Activated naive CD4-positive, alpha-beta T cell treated with anti-CD3 and anti-CD28 coated beads for 36 hours (primary cell): ENCODE data around the gene SURF2. TPM values are rescaled to one million over a fixed set of nuclear protein-coding genes. Genes with fewer than 3 reads are reported as not detected.

ENCODE experiments used
- CTCF ChIA-PET: fragments of 350-600 bp; sonication (Branson Sonifier 250); formaldehyde crosslinking; loops from one replicate; lab custom pipeline; 2021; ENCODE audit warnings: antibody characterized with exemption; lab: Charles Lee
- DNase-seq: peaks from one replicate; pipeline ENCODE4 v3.0.0-alpha.2; 2020
- H3K27ac Mint-ChIP-seq: one replicate; pipeline ENCODE4 v1.8.0; 2021; ENCODE audit warnings: mild to moderate bottlenecking, mixed read lengths
- H3K27me3 Mint-ChIP-seq: one replicate; pipeline ENCODE4 v1.8.0; 2021; ENCODE audit warnings: low read depth, mixed read lengths
- H3K36me3 Mint-ChIP-seq: one replicate; pipeline ENCODE4 v1.8.0; 2021; ENCODE audit warnings: low read depth, mixed read lengths
- H3K4me1 Mint-ChIP-seq: one replicate; pipeline ENCODE4 v1.8.0; 2021; ENCODE audit warnings: low read depth, mixed read lengths
- H3K4me3 Mint-ChIP-seq: one replicate; pipeline ENCODE4 v1.8.0; 2021; ENCODE audit warnings: mild to moderate bottlenecking, moderate library complexity, mixed read lengths
- H3K9me3 Mint-ChIP-seq: one replicate; pipeline ENCODE4 v1.8.0; 2021; ENCODE audit warnings: mixed read lengths
- intact Hi-C: fragments of 100-400 bp; cut with micrococcal nuclease; formaldehyde crosslinking; loops from one replicate; pipeline ENCODE4 v1.15.1; 2023
- total RNA-seq, 2 experiments: library from RNA; stranded (reverse); gene quantifications; one replicate each; pipeline ENCODE4 v1.2.3, GENCODE V29; 2021

The SURF2 gene
- total RNA-seq, 2 experiments from 2014 or later = 15.0 to 16.2 TPM

DNA sequence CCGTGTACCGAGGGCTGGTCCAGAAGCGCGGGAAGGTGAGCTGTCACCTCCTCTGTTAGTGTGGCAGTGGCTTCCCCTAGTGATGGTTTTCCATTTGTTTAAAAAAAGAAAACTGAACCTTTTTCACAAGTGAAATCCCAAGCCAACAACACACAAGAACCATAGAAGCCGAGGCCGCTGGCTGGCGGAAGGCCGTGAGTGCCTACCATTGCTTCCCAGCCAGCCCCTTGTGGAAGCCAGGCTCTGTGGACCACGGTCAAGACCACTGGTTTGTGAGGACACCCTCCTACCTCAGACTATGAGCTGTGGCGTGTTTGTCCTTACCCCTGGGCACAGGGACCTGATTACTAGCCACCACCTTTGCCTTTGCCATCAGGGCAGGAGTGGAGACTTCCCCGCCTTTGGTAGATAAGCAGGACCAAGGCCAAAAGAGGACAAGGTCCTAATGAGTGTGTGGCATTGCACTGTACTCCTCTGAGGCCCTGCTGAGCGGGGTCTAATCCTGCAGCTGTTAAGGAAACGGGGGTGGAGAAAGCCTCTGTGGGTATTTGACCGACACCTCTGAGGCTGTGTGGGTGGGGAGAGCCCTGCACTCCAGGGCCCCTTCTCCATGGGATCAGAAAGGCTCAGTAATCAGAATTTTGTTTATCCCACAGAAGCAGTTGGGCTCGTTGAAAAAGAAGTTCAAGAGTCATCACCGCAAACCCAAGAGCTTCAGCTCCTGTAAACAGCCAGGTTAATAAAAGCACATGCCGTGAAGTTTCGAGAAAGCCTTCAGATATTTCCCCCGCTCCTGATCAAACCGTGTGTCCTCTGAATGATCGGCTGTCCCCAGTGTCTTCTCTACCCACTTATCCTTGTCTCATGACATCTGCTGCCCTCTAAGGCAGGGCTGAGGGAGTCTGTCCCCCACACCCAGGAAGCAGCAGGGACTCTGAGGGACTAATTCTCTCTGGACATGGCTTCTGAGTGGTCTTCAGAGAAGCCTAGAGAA, 4.3 kb downstream of the SURF2 start:
- H3K4me1 Mint-ChIP-seq = peaks cover 41% of the 10 kb centered on the region
- H3K27me3 Mint-ChIP-seq = no peaks in the 10 kb centered on the region
- no peaks in the 10 kb centered on the region for H3K9me3 Mint-ChIP-seq
- intact Hi-C loops = no loop called here
- H3K4me3 Mint-ChIP-seq = no peak overlapping the region
- H3K27ac Mint-ChIP-seq = peak overlapping the region; percentile 90
- DNase-seq = peak; percentile 27
- peaks cover 51% of the 10 kb centered on the region for H3K36me3 Mint-ChIP-seq
- CTCF ChIA-PET = interaction anchor here (0.7 to 1.4 kb wide), 7 partner anchors 10 to 498 kb away, joined by 3 to 4 read pairs (median 3); no protein-coding TSS in a partner anchor

DNA sequence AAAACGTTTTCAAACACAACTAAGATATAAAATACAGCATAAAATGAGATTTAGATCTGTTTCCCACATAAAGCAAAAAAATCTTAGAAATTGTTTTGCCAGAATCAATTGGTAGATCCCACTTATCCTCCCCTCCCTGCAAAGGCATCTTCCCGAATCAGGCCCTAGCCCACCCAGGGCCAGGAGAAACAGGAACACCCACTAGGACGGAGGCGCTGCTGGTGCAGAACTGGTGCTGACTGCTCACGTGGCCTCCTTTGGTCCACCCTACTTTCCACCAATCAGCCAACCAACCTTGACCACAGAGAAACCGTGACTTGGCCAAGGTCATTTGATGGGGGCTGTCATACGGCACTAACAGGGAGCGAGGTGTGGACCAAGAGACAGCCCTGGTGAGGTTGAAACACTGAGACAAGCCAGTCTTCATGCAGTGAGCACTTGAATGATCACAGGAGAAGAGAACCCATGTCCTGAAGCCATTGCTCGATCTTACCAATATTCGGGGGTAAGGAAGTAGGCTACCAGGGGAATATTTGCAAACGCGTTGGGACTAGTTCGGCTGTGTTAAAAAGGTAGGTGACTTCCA, 5.2 kb downstream of the SURF2 start:
- H3K9me3 Mint-ChIP-seq = no peaks in the 10 kb centered on the region
- no peak overlapping the region for H3K4me3 Mint-ChIP-seq
- H3K27ac Mint-ChIP-seq = peak overlapping the region; percentile 90
- intact Hi-C loops = no loop called here
- H3K36me3 Mint-ChIP-seq = peaks cover 60% of the 10 kb centered on the region
- no peaks in the 10 kb centered on the region for H3K27me3 Mint-ChIP-seq
- no peak for DNase-seq
- peaks cover 45% of the 10 kb centered on the region for H3K4me1 Mint-ChIP-seq
- CTCF ChIA-PET = no interaction called here

GRCh38 chr9:133362359-133363044, 6.2 kb downstream of the SURF2 start:
- Mint-ChIP-seq H3K4me1 (peaks cover 41% of the 10 kb centered on the region), H3K27me3 (no peaks in the 10 kb centered on the region), H3K4me3 (no peak overlapping the region), H3K36me3 (peaks cover 65% of the 10 kb centered on the region), H3K27ac (peak overlapping the region; percentile 90), H3K9me3 (no peaks in the 10 kb centered on the region)
- no peak for DNase-seq
- CTCF ChIA-PET = interaction anchor here (0.9 kb wide), 1 partner anchor 11 kb away, joined by 4 read pairs; no protein-coding TSS in a partner anchor
- intact Hi-C loops = no loop called here

GRCh38 chr9:133366435-133366834, 10.1 kb downstream of the SURF2 start:
- intact Hi-C loops = no loop called here
- H3K4me1 Mint-ChIP-seq = peaks cover 45% of the 10 kb centered on the region
- H3K27me3 Mint-ChIP-seq = no peaks in the 10 kb centered on the region
- no peak for DNase-seq
- H3K9me3 Mint-ChIP-seq = no peaks in the 10 kb centered on the region
- H3K4me3 Mint-ChIP-seq = no peak overlapping the region
- CTCF ChIA-PET = interaction anchor here (0.7 kb wide), 1 partner anchor 71 kb away, joined by 3 read pairs; no protein-coding TSS in a partner anchor
- peaks cover 81% of the 10 kb centered on the region for H3K36me3 Mint-ChIP-seq
- H3K27ac Mint-ChIP-seq = no peak overlapping the region

DNA sequence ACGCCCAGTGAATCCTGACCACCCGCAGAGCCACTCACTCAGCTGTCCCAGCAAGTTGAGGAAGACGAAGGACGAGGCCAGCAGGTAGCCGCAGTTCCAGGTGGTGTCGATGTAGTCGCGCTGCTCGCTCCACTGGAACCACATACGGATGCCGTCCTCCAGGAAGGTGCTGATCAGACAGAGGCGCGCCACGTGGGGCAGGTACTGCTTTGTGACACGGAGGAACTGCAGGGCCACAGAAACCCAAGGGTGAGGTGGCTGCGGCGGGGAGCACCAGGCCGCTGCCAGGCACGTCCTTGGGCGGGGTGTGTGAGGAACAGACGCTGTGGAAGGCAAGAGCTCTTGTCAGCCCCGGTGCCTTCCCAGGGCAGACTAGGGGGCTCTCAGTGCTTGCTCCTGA, 10.9 kb downstream of the SURF2 start:
- no peaks in the 10 kb centered on the region for H3K27me3 Mint-ChIP-seq
- CTCF ChIA-PET = no interaction called here
- H3K9me3 Mint-ChIP-seq = no peaks in the 10 kb centered on the region
- intact Hi-C loops = no loop called here
- peaks cover 50% of the 10 kb centered on the region for H3K4me1 Mint-ChIP-seq
- H3K36me3 Mint-ChIP-seq = peaks cover 81% of the 10 kb centered on the region
- H3K4me3 Mint-ChIP-seq = no peak overlapping the region
- DNase-seq = no peak
- no peak overlapping the region for H3K27ac Mint-ChIP-seq

DNA sequence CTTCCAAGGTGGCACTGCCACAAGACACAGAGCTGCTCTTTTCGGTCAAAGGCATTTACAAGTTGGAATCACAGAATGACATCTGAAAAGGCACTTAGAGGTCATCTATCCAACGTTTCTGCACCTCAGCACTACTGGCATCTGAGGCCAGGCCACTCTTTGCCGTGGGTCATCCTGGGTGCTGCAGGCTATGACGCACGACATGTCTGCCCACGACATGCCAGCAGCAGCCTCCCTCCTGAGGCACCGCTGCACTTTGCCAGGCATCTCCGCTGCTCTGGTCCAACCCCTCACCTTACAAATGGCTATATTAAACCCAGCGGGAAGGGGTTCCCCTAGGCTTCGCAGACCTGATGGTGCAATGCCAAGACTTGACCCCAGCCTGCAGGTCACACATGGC, 11.4 kb downstream of the SURF2 start:
- DNase-seq = no peak
- peaks cover 56% of the 10 kb centered on the region for H3K4me1 Mint-ChIP-seq
- no peaks in the 10 kb centered on the region for H3K9me3 Mint-ChIP-seq
- intact Hi-C loops = no loop called here
- CTCF ChIA-PET = interaction anchor here (1.5 kb wide), 1 partner anchor 9 kb away, joined by 3 read pairs; no protein-coding TSS in a partner anchor
- no peaks in the 10 kb centered on the region for H3K27me3 Mint-ChIP-seq
- no peak overlapping the region for H3K27ac Mint-ChIP-seq
- no peak overlapping the region for H3K4me3 Mint-ChIP-seq
- H3K36me3 Mint-ChIP-seq = peaks cover 83% of the 10 kb centered on the region

DNA sequence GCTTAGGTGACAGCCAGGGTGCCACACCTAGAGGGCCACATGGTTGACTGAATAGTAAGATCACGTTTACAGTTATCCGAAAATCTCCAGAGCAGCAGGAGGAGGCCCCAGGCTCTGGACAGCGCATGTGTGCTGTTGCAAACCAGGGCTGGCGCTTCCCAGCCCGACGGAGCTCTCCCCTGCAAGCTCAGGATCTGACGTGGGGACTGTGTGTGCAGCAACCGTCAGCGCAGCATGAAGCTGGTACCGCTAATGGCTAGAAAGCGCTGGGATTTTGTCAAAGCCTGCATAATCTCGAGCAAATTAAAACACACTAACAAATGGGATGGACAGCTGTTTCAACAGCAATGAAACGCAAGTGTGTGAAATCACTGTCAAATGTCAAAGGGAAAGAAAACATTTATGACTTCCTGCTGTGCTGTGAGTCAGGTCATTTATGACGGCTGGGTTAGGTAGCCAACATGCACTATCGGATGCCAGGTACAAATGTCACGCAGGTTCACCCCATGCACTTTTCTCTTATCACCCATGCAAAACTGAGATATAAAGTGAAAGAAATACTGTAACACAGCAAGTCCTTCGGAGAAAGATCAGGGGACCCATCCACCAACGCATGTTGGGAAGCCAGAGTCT, 12.0 kb downstream of the SURF2 start:
- peaks cover 60% of the 10 kb centered on the region for H3K4me1 Mint-ChIP-seq
- H3K9me3 Mint-ChIP-seq = no peaks in the 10 kb centered on the region
- CTCF ChIA-PET = interaction anchor here (0.7 to 1.5 kb wide), 2 partner anchors 8 to 18 kb away, joined by 3 read pairs; no protein-coding TSS in a partner anchor
- H3K36me3 Mint-ChIP-seq = peaks cover 85% of the 10 kb centered on the region
- intact Hi-C loops = no loop called here
- DNase-seq = no peak
- peak overlapping the region; percentile 75 for H3K4me3 Mint-ChIP-seq
- no peaks in the 10 kb centered on the region for H3K27me3 Mint-ChIP-seq
- H3K27ac Mint-ChIP-seq = peak overlapping the region; percentile 97

- intact Hi-C loops = no loop called here
These were observed 13.1 kb downstream of the SURF2 start for GRCh38 chr9:133369422-133369821.

DNA sequence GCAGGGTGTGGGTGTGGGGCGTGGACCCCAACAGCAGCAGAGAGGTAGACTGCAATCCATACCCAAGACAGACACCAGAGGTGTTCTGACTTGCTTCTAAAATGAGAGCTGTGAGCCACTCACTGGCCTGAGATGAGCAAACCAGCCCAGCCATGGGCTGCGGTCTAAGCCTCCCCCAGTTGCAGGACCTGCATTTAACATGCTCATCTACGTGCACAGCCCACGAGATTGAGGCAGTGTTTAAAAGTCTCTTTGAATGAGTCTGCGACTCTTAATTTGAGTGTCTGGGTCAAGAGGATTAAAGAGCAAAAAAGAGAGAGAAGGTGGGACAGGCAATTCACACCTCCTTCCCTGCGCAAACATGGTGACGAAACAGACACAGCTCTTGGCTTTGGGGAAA, 13.6 kb downstream of the SURF2 start:
- intact Hi-C loops = loop anchor here (2.0 to 5.0 kb wide), 4 partner anchors 49 to 1018 kb away; partner anchors contain the start of genes BRD3, REXO4 and SETX
- no peak for DNase-seq
- Mint-ChIP-seq H3K27me3 (no peaks in the 10 kb centered on the region), H3K9me3 (no peaks in the 10 kb centered on the region), H3K4me1 (peaks cover 67% of the 10 kb centered on the region), H3K4me3 (peak overlapping the region; percentile 75), H3K36me3 (peaks cover 83% of the 10 kb centered on the region), H3K27ac (peak overlapping the region; percentile 97)
- CTCF ChIA-PET = interaction anchor here (2.4 to 4.7 kb wide), 2 partner anchors 13 to 19 kb away, joined by 16 to 48 read pairs; partner anchors contain the start of genes SURF1 and SURF2

More at GRCh38 chr9:133369422-133369821, 13.1 kb downstream of the SURF2 start:
- Mint-ChIP-seq H3K27ac (peak overlapping the region; percentile 97), H3K4me1 (peaks cover 65% of the 10 kb centered on the region), H3K27me3 (no peaks in the 10 kb centered on the region), H3K36me3 (peaks cover 82% of the 10 kb centered on the region), H3K4me3 (peak overlapping the region; percentile 75), H3K9me3 (no peaks in the 10 kb centered on the region)
- CTCF ChIA-PET = interaction anchor here (1.5 to 2.4 kb wide), 2 partner anchors 7 to 18 kb away, joined by 3 to 16 read pairs; no protein-coding TSS in a partner anchor
- DNase-seq = no peak

DNA sequence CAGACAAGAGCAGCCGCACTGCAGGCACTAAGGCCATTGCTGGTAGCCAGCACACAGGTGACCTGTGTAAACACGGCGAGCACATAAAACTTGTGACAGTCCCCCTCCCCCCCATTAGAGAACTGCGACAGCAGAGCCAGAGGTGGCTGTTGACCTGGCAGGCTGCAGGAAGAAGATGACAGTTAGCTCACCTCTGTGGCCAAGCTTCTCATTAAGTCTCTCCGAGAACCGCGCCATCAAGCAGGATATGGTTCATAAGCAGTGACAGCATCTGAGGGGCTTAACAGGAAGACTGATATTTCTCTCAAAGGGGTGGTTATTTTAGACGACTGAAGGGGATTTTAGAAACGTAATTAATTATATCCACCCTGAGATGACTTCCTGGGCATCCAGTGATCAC, 14.3 kb downstream of the SURF2 start:
- H3K4me1 Mint-ChIP-seq = peaks cover 67% of the 10 kb centered on the region
- peak overlapping the region; percentile 75 for H3K4me3 Mint-ChIP-seq
- peak; percentile 82 for DNase-seq
- H3K27ac Mint-ChIP-seq = peak overlapping the region; percentile 97
- intact Hi-C loops = loop anchor here (1.0 to 5.0 kb wide), 7 partner anchors 14 to 1018 kb away; partner anchors contain the start of genes BRD3, MED22, REXO4 and RPL7A
- H3K9me3 Mint-ChIP-seq = no peaks in the 10 kb centered on the region
- CTCF ChIA-PET = interaction anchor here (0.7 to 4.7 kb wide), 8 partner anchors 10 to 340 kb away, joined by 3 to 48 read pairs (median 4); partner anchors contain the start of genes GTF3C5, MED22, RPL7A and SURF1
- H3K36me3 Mint-ChIP-seq = peaks cover 78% of the 10 kb centered on the region
- H3K27me3 Mint-ChIP-seq = no peaks in the 10 kb centered on the region

DNA sequence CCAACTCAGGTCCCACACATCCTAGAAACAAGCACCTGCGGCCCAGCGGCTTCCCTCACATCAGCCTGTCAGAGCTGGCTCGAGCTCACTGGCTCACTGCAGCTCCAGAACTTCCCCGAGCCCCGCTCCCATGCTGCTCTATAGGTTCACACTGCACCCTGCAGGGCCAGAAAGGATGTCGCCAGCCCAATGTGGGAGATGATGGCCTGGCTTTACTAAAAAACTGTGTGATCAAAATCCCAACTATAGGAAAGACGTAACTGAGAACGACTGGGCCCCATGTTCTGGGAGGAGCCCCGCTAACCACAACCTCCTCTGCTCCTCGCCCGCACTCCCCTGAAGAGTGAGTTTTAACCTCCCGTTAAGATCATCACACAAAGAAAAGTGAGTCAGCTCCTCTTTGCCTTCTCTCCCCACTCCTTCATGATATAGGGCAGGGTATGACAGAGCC, 14.9 kb downstream of the SURF2 start:
- peak overlapping the region; percentile 97 for H3K27ac Mint-ChIP-seq
- peak overlapping the region; percentile 75 for H3K4me3 Mint-ChIP-seq
- CTCF ChIA-PET = interaction anchor here (0.7 to 4.7 kb wide), 9 partner anchors 11 to 340 kb away, joined by 3 to 48 read pairs (median 4); partner anchors contain the start of genes GTF3C5, MED22, RPL7A and SURF1
- intact Hi-C loops = loop anchor here (1.0 to 5.0 kb wide), 7 partner anchors 15 to 1019 kb away; partner anchors contain the start of genes BRD3, MED22, REXO4 and RPL7A
- peak; percentile 94 for DNase-seq
- no peaks in the 10 kb centered on the region for H3K9me3 Mint-ChIP-seq
- peaks cover 64% of the 10 kb centered on the region for H3K4me1 Mint-ChIP-seq
- H3K36me3 Mint-ChIP-seq = peaks cover 72% of the 10 kb centered on the region
- no peaks in the 10 kb centered on the region for H3K27me3 Mint-ChIP-seq
